GM18511 (cell line): Measurements from ENCODE around the gene SLC10A3.

Experiments used
- ATAC-seq: cut with Tn5 transposase; IDR thresholded peaks from one replicate; pipeline ENCODE4 v1.9.1; 2021; ENCODE audit warnings: mild to moderate bottlenecking, moderate library complexity; ENCODE audit not compliant: unreplicated experiment

SLC10A3 gene

GRCh38 chrX:154467556-154467955 lies 22.9 kb downstream of the SLC10A3 start:
- no peak for ATAC-seq

- ATAC-seq = no peak
Observed at GRCh38 chrX:154466907-154467306, 23.5 kb downstream of the SLC10A3 start.

GRCh38 chrX:154466036-154466435 lies 24.4 kb downstream of the SLC10A3 start:
- ATAC-seq = no peak

- ATAC-seq = no peak
Observed at GRCh38 chrX:154465601-154466000, 24.8 kb downstream of the SLC10A3 start.

GRCh38 chrX:154464806-154465365 lies 25.5 kb downstream of the SLC10A3 start:
- no peak for ATAC-seq

- ATAC-seq = no peak
Observed at GRCh38 chrX:154463611-154464220, 26.7 kb downstream of the SLC10A3 start.

- ATAC-seq = no peak
Observed at GRCh38 chrX:154462396-154462795, 28.0 kb downstream of the SLC10A3 start.

- no peak for ATAC-seq
Observed at GRCh38 chrX:154460326-154460725, 30.1 kb downstream of the SLC10A3 start.

- no peak for ATAC-seq
Observed at GRCh38 chrX:154459832-154460231, 30.6 kb downstream of the SLC10A3 start.

- no peak for ATAC-seq
Observed at GRCh38 chrX:154458954-154459778, 31.3 kb downstream of the SLC10A3 start.

GRCh38 chrX:154458116-154458953 lies 32.1 kb downstream of the SLC10A3 start, which contains the start of gene PLXNA3:
TSS of gene PLXNA3 (plus strand) at chrX:154458281. CDS start at chrX:154460184, 1,903 bp downstream.
- peak; percentile 71 for ATAC-seq

GRCh38 chrX:154457491-154458115 lies 32.8 kb downstream of the SLC10A3 start:
- ATAC-seq = peak; percentile 60

GRCh38 chrX:154452823-154453222 lies 37.6 kb downstream of the SLC10A3 start:
- no peak for ATAC-seq

- ATAC-seq = no peak
Observed at GRCh38 chrX:154450312-154450711, 40.1 kb downstream of the SLC10A3 start.

- ATAC-seq = no peak
Observed at GRCh38 chrX:154449618-154450017, 40.8 kb downstream of the SLC10A3 start.

- ATAC-seq = no peak
Observed at GRCh38 chrX:154448484-154448883, 41.9 kb downstream of the SLC10A3 start.

- ATAC-seq = no peak
Observed at GRCh38 chrX:154446430-154446829, 44.0 kb downstream of the SLC10A3 start.

- no peak for ATAC-seq
Observed at GRCh38 chrX:154445776-154446175, 44.7 kb downstream of the SLC10A3 start.

GRCh38 chrX:154444755-154445246 lies 45.6 kb downstream of the SLC10A3 start:
- ATAC-seq = no peak

GRCh38 chrX:154443992-154444754 lies 46.3 kb downstream of the SLC10A3 start, which contains the start of gene FAM50A:
TSS of gene FAM50A (plus strand) at chrX:154444141. CDS start at chrX:154444236, 95 bp downstream.
- ATAC-seq = peak; percentile 81
